ENCODE data around the gene MCTP1. TPM values are rescaled to one million over a fixed set of nuclear protein-coding genes. Genes with fewer than 3 reads are reported as not detected.
A peak's percentile ranks its signal among the peaks of the same experiment; 100 is the strongest.

Gene MCTP1
- polyA plus RNA-seq, 3 donors, result 34.4 to 72.9 (median 55.5) TPM

- H3K27ac ChIP-seq (ENCODE audit: low read depth in 1 of 2, low read length in 2 of 2), result peak overlapping the region in 1 of 2 donors; percentile 62
- no peaks in the 10 kb centered on the region for H3K27me3 Mint-ChIP-seq (ENCODE audit: low read depth in 3 of 3)
- peak overlapping the region in 6 of 7 donors; percentile 66 to 86 (median 78) for H3K27ac Mint-ChIP-seq
- no peaks in the 10 kb centered on the region for H3K27me3 ChIP-seq (ENCODE audit: control insufficient read depth in 2 of 2, insufficient read depth in 2 of 2, low read length in 2 of 2)
- peaks cover 93% of the 10 kb centered on the region for H3K79me2 ChIP-seq (ENCODE audit: insufficient read depth, low read length)
- intact Hi-C loops (cut with micrococcal nuclease), result no loop called here
- no peak overlapping the region for H3K9ac ChIP-seq (ENCODE audit: insufficient read depth, low read length, poor library complexity, severe bottlenecking)
- H3K36me3 Mint-ChIP-seq, result peaks cover 14% of the 10 kb centered on the region in 2 donors
- H3K4me2 ChIP-seq (replicated peaks; ENCODE audit: extremely low read depth, low read length, poor library complexity, severe bottlenecking), result peak overlapping the region; percentile 54
- peaks cover 40 to 47% of the 10 kb centered on the region in 2 donors for H3K4me1 ChIP-seq (ENCODE audit: control insufficient read depth in 1 of 2, insufficient read depth in 2 of 2, low read length in 2 of 2)
- DNase-seq, result peak in 2 of 3 donors; percentile 60 to 69
- H2AFZ ChIP-seq (ENCODE audit: insufficient read depth, low read depth, low read length, poor library complexity, severe bottlenecking), result no peak overlapping the region
- peaks cover 3 to 9% of the 10 kb centered on the region in 2 donors for H3K36me3 ChIP-seq (replicated peaks in 1 of 2; ENCODE audit: control insufficient read depth in 1 of 2, insufficient read depth in 2 of 2, low read length in 2 of 2)
- H3K9me3 Mint-ChIP-seq, result peaks cover 4 to 11% (median 5%) of the 10 kb centered on the region in 7 donors
- peaks cover 49% of the 10 kb centered on the region for H3K4me1 Mint-ChIP-seq
- peak overlapping the region in 1 of 2 donors; percentile 71 for H3K4me3 Mint-ChIP-seq
- H4K20me1 ChIP-seq (ENCODE audit: insufficient read depth, low read length), result peaks cover 71% of the 10 kb centered on the region
- no peak for TF ChIP-seq CTCF (IDR thresholded peaks at IDR 0.05)
- peak overlapping the region in 1 of 3 experiments; percentile 27 for H3K4me3 ChIP-seq (replicated peaks in 1 of 3; ENCODE audit: low read depth in 2 of 3, low read length in 3 of 3)
- peaks cover 0 to 9% of the 10 kb centered on the region in 2 donors for H3K9me3 ChIP-seq (replicated peaks in 1 of 2; ENCODE audit: control insufficient read depth in 1 of 2, insufficient read depth in 1 of 2, low read length in 2 of 2)
Measured at GRCh38 chr5:95043234-95043633, 241.7 kb downstream of the MCTP1 start.

GRCh38 chr5:95042037-95042436 lies 242.9 kb downstream of the MCTP1 start:
- Histone ChIP-seq H3K9ac (ENCODE audit: insufficient read depth, low read length, poor library complexity, severe bottlenecking) (no peak overlapping the region), H3K4me3 (replicated peaks in 1 of 3; ENCODE audit: low read depth in 2 of 3, low read length in 3 of 3) (no peak overlapping the region), H3K79me2 (ENCODE audit: insufficient read depth, low read length) (peaks cover 92% of the 10 kb centered on the region), H3K4me2 (replicated peaks; ENCODE audit: extremely low read depth, low read length, poor library complexity, severe bottlenecking) (no peak overlapping the region), H3K36me3 (replicated peaks in 1 of 2; ENCODE audit: control insufficient read depth in 1 of 2, insufficient read depth in 2 of 2, low read length in 2 of 2) (peaks cover 3 to 15% of the 10 kb centered on the region in 2 donors), H3K4me1 (ENCODE audit: control insufficient read depth in 1 of 2, insufficient read depth in 2 of 2, low read length in 2 of 2) (peaks cover 33 to 39% of the 10 kb centered on the region in 2 donors), H3K27me3 (ENCODE audit: control insufficient read depth in 2 of 2, insufficient read depth in 2 of 2, low read length in 2 of 2) (no peaks in the 10 kb centered on the region), H3K9me3 (replicated peaks in 1 of 2; ENCODE audit: control insufficient read depth in 1 of 2, insufficient read depth in 1 of 2, low read length in 2 of 2) (peaks cover 0 to 9% of the 10 kb centered on the region in 2 donors), H2AFZ (ENCODE audit: insufficient read depth, low read depth, low read length, poor library complexity, severe bottlenecking) (no peak overlapping the region), H4K20me1 (ENCODE audit: insufficient read depth, low read length) (peaks cover 83% of the 10 kb centered on the region), H3K27ac (ENCODE audit: low read depth in 1 of 2, low read length in 2 of 2) (no peak overlapping the region)
- no peak overlapping the region for H3K4me3 Mint-ChIP-seq
- H3K27me3 Mint-ChIP-seq (ENCODE audit: low read depth in 3 of 3), result no peaks in the 10 kb centered on the region
- peaks cover 4 to 11% (median 5%) of the 10 kb centered on the region in 7 donors for H3K9me3 Mint-ChIP-seq
- no CpG with 5 or more reads among the region's 4 CpGs for WGBS (ENCODE audit: insufficient coverage)
- peaks cover 18 to 19% of the 10 kb centered on the region in 2 donors for H3K36me3 Mint-ChIP-seq
- peaks cover 43% of the 10 kb centered on the region for H3K4me1 Mint-ChIP-seq
- DNase-seq, result no peak
- intact Hi-C loops (cut with micrococcal nuclease), result no loop called here
- no peak overlapping the region for H3K27ac Mint-ChIP-seq
- no peak for TF ChIP-seq CTCF (IDR thresholded peaks at IDR 0.05)
